Glutamatergic neuron (in vitro differentiated cells): Measurements from ENCODE around the gene EGR4. TPM values are rescaled to one million over a fixed set of nuclear protein-coding genes. Genes with fewer than 3 reads are reported as not detected.

Source experiments
- DNase-seq: peaks from one replicate; pipeline ENCODE4 v3.0.0; 2022
- H3K27ac Mint-ChIP-seq: one replicate; pipeline ENCODE4 v1.8.0; 2020; ENCODE audit warnings: mild to moderate bottlenecking, mixed read lengths, inconsistent platforms; ENCODE audit not compliant: unreplicated experiment
- H3K27me3 Mint-ChIP-seq: one replicate; pipeline ENCODE4 v1.8.0; 2020; ENCODE audit warnings: mild to moderate bottlenecking, moderate library complexity, mixed read lengths, inconsistent platforms; ENCODE audit not compliant: unreplicated experiment
- H3K36me3 Mint-ChIP-seq: one replicate; pipeline ENCODE4 v1.8.0; 2020; ENCODE audit warnings: mild to moderate bottlenecking, mixed read lengths, inconsistent platforms; ENCODE audit not compliant: unreplicated experiment
- H3K4me1 Mint-ChIP-seq: one replicate; pipeline ENCODE4 v1.8.0; 2020; ENCODE audit warnings: mild to moderate bottlenecking, low read depth, mixed read lengths, inconsistent platforms; ENCODE audit not compliant: unreplicated experiment
- H3K4me3 Mint-ChIP-seq: one replicate; pipeline ENCODE4 v1.8.0; 2020; ENCODE audit warnings: mild to moderate bottlenecking, mixed read lengths, inconsistent platforms; ENCODE audit not compliant: unreplicated experiment
- H3K9me3 Mint-ChIP-seq: one replicate; pipeline ENCODE4 v1.8.0; 2020; ENCODE audit warnings: mild to moderate bottlenecking, moderate library complexity, mixed read lengths, inconsistent platforms; ENCODE audit not compliant: unreplicated experiment
- CTCF ChIP-seq: fragments of 200-600 bp; sonication (generic); IDR thresholded peaks from one replicate; pipeline ENCODE4 v1.5.0; 2021; ENCODE audit not compliant: partially characterized antibody, unreplicated experiment
- total RNA-seq: library from RNA; stranded (reverse); fragmentation: NEBNext Ultra II Directional; extraction: Animal tissue kit (Norgen Biotek cat#: 25700); gene quantifications from one replicate; pipeline ENCODE4 v1.2.1, GENCODE V29; 2021; ENCODE audit not compliant: unreplicated experiment

The EGR4 gene
- total RNA-seq, 1 donor from 2014 or later = not detected

DNA sequence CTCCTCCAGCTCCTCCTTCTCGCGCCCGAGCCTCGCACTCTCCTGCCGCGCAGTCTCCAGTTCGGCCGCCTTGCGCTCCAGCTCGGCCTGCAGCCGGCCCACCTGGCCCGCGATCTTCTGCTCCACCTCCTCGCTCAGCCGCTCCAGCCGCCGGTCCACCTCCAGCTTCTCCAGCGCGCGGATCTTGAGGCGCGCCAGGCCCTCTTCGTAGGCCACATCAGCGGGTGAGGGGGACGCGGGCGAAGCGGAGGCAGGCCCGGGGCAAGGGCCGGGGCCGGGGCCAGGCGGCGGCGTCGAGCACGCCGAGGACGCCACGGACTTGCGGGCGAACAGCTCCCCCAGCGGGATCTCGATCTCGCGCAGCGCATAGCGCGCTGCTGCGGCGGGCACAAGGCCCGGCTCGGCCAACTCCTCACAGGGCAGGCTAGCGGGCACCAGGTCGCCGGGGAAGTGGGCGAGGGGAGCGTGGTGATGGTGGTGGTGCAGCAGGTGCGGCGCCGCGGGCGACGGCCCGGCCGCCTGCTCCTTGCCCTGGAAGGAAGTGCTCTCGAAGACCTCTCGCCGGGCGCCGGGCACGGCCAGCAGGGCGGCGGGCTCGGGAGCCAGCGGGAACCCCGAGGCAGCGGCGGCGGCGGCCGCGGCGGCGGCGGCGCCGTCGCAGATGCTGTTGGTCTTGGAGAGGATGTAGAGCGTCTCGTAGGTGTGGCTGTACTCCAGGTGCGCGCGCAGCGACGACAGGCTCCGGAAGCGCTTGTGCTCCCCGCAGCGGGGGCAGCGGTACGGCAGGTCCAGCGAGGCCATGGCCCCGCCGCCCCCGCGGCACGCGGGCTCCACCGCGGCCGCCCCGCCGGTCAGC lies 24.3 kb downstream of the EGR4 start:
- no peak overlapping the region for H3K27ac Mint-ChIP-seq
- H3K4me3 Mint-ChIP-seq = peak overlapping the region; percentile 17
- peaks cover 33% of the 10 kb centered on the region for H3K27me3 Mint-ChIP-seq
- peaks cover 5% of the 10 kb centered on the region for H3K9me3 Mint-ChIP-seq
- no peaks in the 10 kb centered on the region for H3K4me1 Mint-ChIP-seq
- TF ChIP-seq CTCF = peak; percentile 29
- DNase-seq = peak; percentile 65
- H3K36me3 Mint-ChIP-seq = peaks cover 23% of the 10 kb centered on the region

DNA sequence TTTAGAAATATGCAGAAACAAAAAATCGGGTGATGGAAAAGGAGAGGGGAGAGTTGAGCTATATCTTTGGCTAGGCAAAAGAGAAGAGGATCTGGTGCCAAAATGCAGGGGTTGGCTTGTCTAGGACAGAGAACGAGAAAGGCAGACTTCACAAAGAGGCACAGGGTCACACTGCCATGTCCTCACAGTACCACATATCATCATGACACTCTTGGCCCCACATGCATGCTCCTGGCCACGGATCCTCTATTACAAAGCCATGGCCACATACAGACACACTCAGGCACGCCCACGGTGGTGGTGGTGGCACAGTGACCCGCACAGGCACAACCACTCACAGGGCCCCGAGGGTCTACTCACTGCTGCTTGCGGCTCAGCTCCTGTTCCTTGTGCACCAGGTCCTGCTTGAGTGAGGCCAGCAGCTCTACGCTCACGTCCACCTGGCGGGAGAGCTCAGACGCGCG lies 24.9 kb downstream of the EGR4 start:
- no peaks in the 10 kb centered on the region for H3K4me1 Mint-ChIP-seq
- H3K36me3 Mint-ChIP-seq = peaks cover 20% of the 10 kb centered on the region
- no peak for TF ChIP-seq CTCF
- no peak for DNase-seq
- peaks cover 5% of the 10 kb centered on the region for H3K9me3 Mint-ChIP-seq
- H3K27me3 Mint-ChIP-seq = peaks cover 33% of the 10 kb centered on the region
- H3K27ac Mint-ChIP-seq = no peak overlapping the region
- H3K4me3 Mint-ChIP-seq = peak overlapping the region; percentile 17

DNA sequence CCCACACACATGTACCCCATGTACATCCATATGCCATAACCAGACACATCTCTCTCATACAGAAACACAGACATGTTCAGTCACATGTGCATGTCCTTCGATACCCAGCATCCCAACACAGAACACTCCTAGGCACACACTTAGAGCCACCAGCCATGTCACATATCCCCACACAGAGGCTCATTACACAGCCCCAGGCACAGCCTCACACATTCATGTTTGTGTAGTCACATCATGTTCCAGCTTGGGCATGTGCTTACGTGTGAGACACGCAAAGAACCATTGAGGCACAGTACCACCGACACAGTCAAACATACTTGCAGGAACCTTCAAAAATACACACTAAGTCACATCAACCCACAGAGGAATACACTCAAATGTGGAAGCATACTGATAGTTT lies 26.3 kb downstream of the EGR4 start:
- no peak for DNase-seq
- H3K27ac Mint-ChIP-seq = no peak overlapping the region
- H3K4me1 Mint-ChIP-seq = no peaks in the 10 kb centered on the region
- H3K4me3 Mint-ChIP-seq = peak overlapping the region; percentile 5
- no peak for TF ChIP-seq CTCF
- H3K27me3 Mint-ChIP-seq = peaks cover 31% of the 10 kb centered on the region
- H3K9me3 Mint-ChIP-seq = peaks cover 5% of the 10 kb centered on the region
- H3K36me3 Mint-ChIP-seq = peaks cover 20% of the 10 kb centered on the region

- H3K4me1 Mint-ChIP-seq = no peaks in the 10 kb centered on the region
- peaks cover 5% of the 10 kb centered on the region for H3K9me3 Mint-ChIP-seq
These were observed 27.1 kb downstream of the EGR4 start for GRCh38 chr2:73266061-73266901.

More at GRCh38 chr2:73266061-73266901, 27.1 kb downstream of the EGR4 start:
- no peak overlapping the region for H3K27ac Mint-ChIP-seq
- peak; percentile 19 for DNase-seq
- H3K4me3 Mint-ChIP-seq = no peak overlapping the region
- peaks cover 20% of the 10 kb centered on the region for H3K36me3 Mint-ChIP-seq
- H3K27me3 Mint-ChIP-seq = peaks cover 29% of the 10 kb centered on the region
- no peak for TF ChIP-seq CTCF
